WTC11 (cell line): ENCODE results near the gene INHBC. TPM values are rescaled to one million over a fixed set of nuclear protein-coding genes. Genes with fewer than 3 reads are reported as not detected.
A peak's percentile ranks its signal among the peaks of the same experiment; 100 is the strongest.

Source experiments
- ATAC-seq: fragments of 200-7000 bp; cut with Tn5 transposase; 2 replicates; pipeline ENCODE4 v1.10.0; 2021; ENCODE audit warnings: mild to moderate bottlenecking, moderate library complexity
- CTCF ChIA-PET: fragments of 300-600 bp; sonication (Branson Sonifier 250); formaldehyde crosslinking; loops from one replicate; lab custom pipeline; 2021; ENCODE audit warnings: antibody characterized with exemption; lab: Charles Lee
- POLR2A ChIA-PET: fragments of 350-600 bp; sonication (Branson Sonifier 250); formaldehyde crosslinking; loops from one replicate; lab custom pipeline; 2021; ENCODE audit warnings: antibody characterized with exemption; lab: Charles Lee
- DNase-seq: peaks from one replicate; pipeline ENCODE4 v3.0.0; 2021; ENCODE audit warnings: low spot score
- H3K27ac Mint-ChIP-seq: 2 replicates; pipeline ENCODE4 v1.8.0; 2021; ENCODE audit warnings: mixed read lengths
- H3K27me3 Mint-ChIP-seq: 2 replicates; pipeline ENCODE4 v1.8.0; 2021; ENCODE audit warnings: low read depth, mild to moderate bottlenecking, moderate library complexity, mixed read lengths
- H3K36me3 Mint-ChIP-seq: 2 replicates; pipeline ENCODE4 v1.8.0; 2021; ENCODE audit warnings: mixed read lengths
- H3K4me1 Mint-ChIP-seq: 2 replicates; pipeline ENCODE4 v1.8.0; 2022; ENCODE audit warnings: mixed read lengths
- H3K4me3 Mint-ChIP-seq: 2 replicates; pipeline ENCODE4 v1.8.0; 2021; ENCODE audit warnings: mild to moderate bottlenecking, moderate library complexity, mixed read lengths
- H3K9me3 Mint-ChIP-seq: 2 replicates; pipeline ENCODE4 v1.8.0; 2021; ENCODE audit warnings: mixed read lengths
- MYBL2 ChIP-seq: sonication (generic); formaldehyde crosslinking; IDR thresholded peaks from 2 replicates; pipeline ENCODE4 v1.8.1; 2023; ENCODE audit warnings: mild to moderate bottlenecking, moderate library complexity, missing genetic modification reagents
- PREB ChIP-seq: sonication (generic); formaldehyde crosslinking; IDR thresholded peaks from 2 replicates; pipeline ENCODE4 v1.8.1; 2022; ENCODE audit warnings: mild to moderate bottlenecking, missing genetic modification reagents, moderate library complexity, borderline replicate concordance
- RORB ChIP-seq: fragments of 250-450 bp; sonication (Bioruptor Pico); IDR thresholded peaks from 2 replicates; pipeline ENCODE4 v1.9.0; 2021; ENCODE audit warnings: mild to moderate bottlenecking
- ZNF121 ChIP-seq: sonication (generic); formaldehyde crosslinking; IDR thresholded peaks from 2 replicates; pipeline ENCODE4 v1.8.0; 2023; ENCODE audit warnings: missing genetic modification reagents
- ZNF138 ChIP-seq: sonication (generic); formaldehyde crosslinking; conservative IDR thresholded peaks from 2 replicates; pipeline ENCODE4 v1.8.1; 2022; ENCODE audit warnings: mild to moderate bottlenecking, moderate library complexity, missing genetic modification reagents
- ZNF232 ChIP-seq: sonication (generic); formaldehyde crosslinking; IDR thresholded peaks from 2 replicates; pipeline ENCODE4 v1.8.0; 2022; ENCODE audit warnings: mild to moderate bottlenecking, missing genetic modification reagents
- ZNF423 ChIP-seq: fragments of 250-450 bp; sonication (Bioruptor Pico); IDR thresholded peaks from 2 replicates; pipeline ENCODE4 v2.1.2; 2022; ENCODE audit warnings: mild to moderate bottlenecking, moderate library complexity
- total RNA-seq: library from RNA; stranded (reverse); gene quantifications from 3 replicates; pipeline ENCODE4 v1.2.3, GENCODE V29; 2021
- TF ChIP-seq, protein P1 (sequence below): sonication (generic); formaldehyde crosslinking; IDR thresholded peaks from 2 replicates; pipeline ENCODE4 v1.8.1; 2023; ENCODE audit warnings: mild to moderate bottlenecking, missing genetic modification reagents
- TF ChIP-seq, protein P2 (sequence below): sonication (generic); formaldehyde crosslinking; IDR thresholded peaks from 2 replicates; pipeline ENCODE4 v1.8.1; 2023; ENCODE audit warnings: mild to moderate bottlenecking, missing genetic modification reagents, borderline replicate concordance
- TF ChIP-seq, protein P3 (sequence below): sonication (generic); formaldehyde crosslinking; IDR thresholded peaks from 2 replicates; pipeline ENCODE4 v1.8.1; 2023; ENCODE audit warnings: mild to moderate bottlenecking, moderate library complexity, missing genetic modification reagents
- TF ChIP-seq, protein P4 (sequence below): sonication (generic); formaldehyde crosslinking; conservative IDR thresholded peaks from 2 replicates; pipeline ENCODE4 v1.8.1; 2023; ENCODE audit warnings: mild to moderate bottlenecking, low read depth, missing genetic modification reagents, moderate library complexity

INHBC gene
- total RNA-seq, 1 experiment from 2014 or later, result 0.20 TPM

DNA sequence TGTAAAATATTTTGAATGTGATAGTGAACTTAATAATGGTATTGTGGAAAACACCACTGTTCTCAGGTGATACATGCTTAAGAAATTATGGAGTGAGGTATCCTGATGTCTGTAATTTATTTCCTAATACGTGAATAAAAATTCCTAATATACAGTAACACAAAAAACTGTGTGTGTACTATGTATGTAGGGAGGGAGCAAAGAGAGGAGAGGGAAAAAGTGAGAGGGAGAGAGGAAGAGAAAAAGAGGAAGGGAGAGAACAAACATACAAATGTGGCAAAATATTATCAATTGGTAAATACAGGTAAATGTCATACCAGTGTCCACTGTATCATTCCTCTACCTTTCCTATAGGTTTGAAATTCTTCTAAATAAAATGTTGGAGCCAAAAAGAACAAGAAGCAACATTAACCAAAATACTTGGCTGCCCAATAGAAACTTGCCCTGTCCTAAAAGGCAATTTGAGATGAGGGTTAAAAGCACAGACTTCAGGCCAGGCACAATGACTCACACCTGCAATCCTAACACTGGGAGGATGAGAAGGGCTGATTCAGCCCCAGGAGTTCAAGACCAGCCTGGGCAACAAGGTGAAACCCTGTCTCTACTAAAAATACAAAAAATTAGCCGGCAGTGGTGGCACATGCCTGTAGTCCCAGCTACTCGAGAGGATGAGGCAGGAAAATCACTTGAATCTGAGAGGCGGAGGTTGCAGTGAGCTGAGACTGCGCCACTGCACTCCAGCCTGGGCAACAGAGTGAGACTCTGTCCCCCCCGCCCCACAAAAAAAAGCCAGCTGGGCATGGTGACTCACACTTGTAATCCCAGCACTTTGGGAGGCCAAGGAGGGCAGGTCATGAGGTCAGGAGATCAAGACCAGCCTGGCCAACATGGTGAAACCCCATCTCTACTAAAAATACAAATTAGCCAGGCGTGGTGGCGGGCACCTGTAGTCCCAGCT lies 18.3 kb upstream of the INHBC start:
- no peak for TF ChIP-seq ZNF423
- no peak for TF ChIP-seq RORB (CRISPR knock-in tag)
- TF ChIP-seq ZNF232 (CRISPR knock-in tag), result no peak
- TF ChIP-seq ZNF121 (CRISPR knock-in tag), result peak; percentile 30; the same call in 1 of the 2 replicates
- no peaks in the 10 kb centered on the region for H3K36me3 Mint-ChIP-seq
- H3K4me1 Mint-ChIP-seq, result peaks cover 12% of the 10 kb centered on the region
- DNase-seq (no peak), ATAC-seq (no peak)
- H3K27ac Mint-ChIP-seq, result 0 out of 2 replicates have a peak overlapping the region, but pooled peaks have one; percentile 47
- ChIA-PET POLR2A (no interaction called here), CTCF (interaction anchor here (0.6 to 3.1 kb wide), 2 partner anchors 36 to 144 kb away, joined by 4 to 13 read pairs; no protein-coding TSS in a partner anchor)
- H3K4me3 Mint-ChIP-seq, result no peak overlapping the region
- H3K27me3 Mint-ChIP-seq, result no peaks in the 10 kb centered on the region
- H3K9me3 Mint-ChIP-seq, result no peaks in the 10 kb centered on the region

GRCh38 chr12:57418255-57418654 lies 16.3 kb upstream of the INHBC start:
- H3K27me3 Mint-ChIP-seq, result no peaks in the 10 kb centered on the region
- H3K27ac Mint-ChIP-seq, result peak overlapping the region; percentile 30
- H3K9me3 Mint-ChIP-seq, result no peaks in the 10 kb centered on the region
- H3K36me3 Mint-ChIP-seq, result peaks cover 5% of the 10 kb centered on the region; the same call in 1 of the 2 replicates
- no peak for DNase-seq
- POLR2A ChIA-PET, result interaction anchor here (1.1 kb wide), 1 partner anchor 37 kb away, joined by 6 read pairs; the partner anchor contains the start of gene INHBE
- no peak for ATAC-seq
- TF ChIP-seq, protein P1, sequence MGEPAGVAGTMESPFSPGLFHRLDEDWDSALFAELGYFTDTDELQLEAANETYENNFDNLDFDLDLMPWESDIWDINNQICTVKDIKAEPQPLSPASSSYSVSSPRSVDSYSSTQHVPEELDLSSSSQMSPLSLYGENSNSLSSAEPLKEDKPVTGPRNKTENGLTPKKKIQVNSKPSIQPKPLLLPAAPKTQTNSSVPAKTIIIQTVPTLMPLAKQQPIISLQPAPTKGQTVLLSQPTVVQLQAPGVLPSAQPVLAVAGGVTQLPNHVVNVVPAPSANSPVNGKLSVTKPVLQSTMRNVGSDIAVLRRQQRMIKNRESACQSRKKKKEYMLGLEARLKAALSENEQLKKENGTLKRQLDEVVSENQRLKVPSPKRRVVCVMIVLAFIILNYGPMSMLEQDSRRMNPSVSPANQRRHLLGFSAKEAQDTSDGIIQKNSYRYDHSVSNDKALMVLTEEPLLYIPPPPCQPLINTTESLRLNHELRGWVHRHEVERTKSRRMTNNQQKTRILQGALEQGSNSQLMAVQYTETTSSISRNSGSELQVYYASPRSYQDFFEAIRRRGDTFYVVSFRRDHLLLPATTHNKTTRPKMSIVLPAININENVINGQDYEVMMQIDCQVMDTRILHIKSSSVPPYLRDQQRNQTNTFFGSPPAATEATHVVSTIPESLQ (CRISPR knock-in tag), result no peak
- TF ChIP-seq, protein P2, sequence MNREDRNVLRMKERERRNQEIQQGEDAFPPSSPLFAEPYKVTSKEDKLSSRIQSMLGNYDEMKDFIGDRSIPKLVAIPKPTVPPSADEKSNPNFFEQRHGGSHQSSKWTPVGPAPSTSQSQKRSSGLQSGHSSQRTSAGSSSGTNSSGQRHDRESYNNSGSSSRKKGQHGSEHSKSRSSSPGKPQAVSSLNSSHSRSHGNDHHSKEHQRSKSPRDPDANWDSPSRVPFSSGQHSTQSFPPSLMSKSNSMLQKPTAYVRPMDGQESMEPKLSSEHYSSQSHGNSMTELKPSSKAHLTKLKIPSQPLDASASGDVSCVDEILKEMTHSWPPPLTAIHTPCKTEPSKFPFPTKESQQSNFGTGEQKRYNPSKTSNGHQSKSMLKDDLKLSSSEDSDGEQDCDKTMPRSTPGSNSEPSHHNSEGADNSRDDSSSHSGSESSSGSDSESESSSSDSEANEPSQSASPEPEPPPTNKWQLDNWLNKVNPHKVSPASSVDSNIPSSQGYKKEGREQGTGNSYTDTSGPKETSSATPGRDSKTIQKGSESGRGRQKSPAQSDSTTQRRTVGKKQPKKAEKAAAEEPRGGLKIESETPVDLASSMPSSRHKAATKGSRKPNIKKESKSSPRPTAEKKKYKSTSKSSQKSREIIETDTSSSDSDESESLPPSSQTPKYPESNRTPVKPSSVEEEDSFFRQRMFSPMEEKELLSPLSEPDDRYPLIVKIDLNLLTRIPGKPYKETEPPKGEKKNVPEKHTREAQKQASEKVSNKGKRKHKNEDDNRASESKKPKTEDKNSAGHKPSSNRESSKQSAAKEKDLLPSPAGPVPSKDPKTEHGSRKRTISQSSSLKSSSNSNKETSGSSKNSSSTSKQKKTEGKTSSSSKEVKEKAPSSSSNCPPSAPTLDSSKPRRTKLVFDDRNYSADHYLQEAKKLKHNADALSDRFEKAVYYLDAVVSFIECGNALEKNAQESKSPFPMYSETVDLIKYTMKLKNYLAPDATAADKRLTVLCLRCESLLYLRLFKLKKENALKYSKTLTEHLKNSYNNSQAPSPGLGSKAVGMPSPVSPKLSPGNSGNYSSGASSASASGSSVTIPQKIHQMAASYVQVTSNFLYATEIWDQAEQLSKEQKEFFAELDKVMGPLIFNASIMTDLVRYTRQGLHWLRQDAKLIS (CRISPR knock-in tag), result no peak
- TF ChIP-seq MYBL2 (no peak), ZNF138 (CRISPR knock-in tag) (no peak), PREB (CRISPR knock-in tag) (no peak)
- TF ChIP-seq, protein P3, sequence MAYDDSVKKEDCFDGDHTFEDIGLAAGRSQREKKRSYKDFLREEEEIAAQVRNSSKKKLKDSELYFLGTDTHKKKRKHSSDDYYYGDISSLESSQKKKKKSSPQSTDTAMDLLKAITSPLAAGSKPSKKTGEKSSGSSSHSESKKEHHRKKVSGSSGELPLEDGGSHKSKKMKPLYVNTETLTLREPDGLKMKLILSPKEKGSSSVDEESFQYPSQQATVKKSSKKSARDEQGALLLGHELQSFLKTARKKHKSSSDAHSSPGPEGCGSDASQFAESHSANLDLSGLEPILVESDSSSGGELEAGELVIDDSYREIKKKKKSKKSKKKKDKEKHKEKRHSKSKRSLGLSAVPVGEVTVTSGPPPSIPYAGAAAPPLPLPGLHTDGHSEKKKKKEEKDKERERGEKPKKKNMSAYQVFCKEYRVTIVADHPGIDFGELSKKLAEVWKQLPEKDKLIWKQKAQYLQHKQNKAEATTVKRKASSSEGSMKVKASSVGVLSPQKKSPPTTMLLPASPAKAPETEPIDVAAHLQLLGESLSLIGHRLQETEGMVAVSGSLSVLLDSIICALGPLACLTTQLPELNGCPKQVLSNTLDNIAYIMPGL (CRISPR knock-in tag), result no peak
- TF ChIP-seq, protein P4, sequence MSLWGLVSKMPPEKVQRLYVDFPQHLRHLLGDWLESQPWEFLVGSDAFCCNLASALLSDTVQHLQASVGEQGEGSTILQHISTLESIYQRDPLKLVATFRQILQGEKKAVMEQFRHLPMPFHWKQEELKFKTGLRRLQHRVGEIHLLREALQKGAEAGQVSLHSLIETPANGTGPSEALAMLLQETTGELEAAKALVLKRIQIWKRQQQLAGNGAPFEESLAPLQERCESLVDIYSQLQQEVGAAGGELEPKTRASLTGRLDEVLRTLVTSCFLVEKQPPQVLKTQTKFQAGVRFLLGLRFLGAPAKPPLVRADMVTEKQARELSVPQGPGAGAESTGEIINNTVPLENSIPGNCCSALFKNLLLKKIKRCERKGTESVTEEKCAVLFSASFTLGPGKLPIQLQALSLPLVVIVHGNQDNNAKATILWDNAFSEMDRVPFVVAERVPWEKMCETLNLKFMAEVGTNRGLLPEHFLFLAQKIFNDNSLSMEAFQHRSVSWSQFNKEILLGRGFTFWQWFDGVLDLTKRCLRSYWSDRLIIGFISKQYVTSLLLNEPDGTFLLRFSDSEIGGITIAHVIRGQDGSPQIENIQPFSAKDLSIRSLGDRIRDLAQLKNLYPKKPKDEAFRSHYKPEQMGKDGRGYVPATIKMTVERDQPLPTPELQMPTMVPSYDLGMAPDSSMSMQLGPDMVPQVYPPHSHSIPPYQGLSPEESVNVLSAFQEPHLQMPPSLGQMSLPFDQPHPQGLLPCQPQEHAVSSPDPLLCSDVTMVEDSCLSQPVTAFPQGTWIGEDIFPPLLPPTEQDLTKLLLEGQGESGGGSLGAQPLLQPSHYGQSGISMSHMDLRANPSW (CRISPR knock-in tag), result no peak
- H3K4me1 Mint-ChIP-seq, result peaks cover 12% of the 10 kb centered on the region
- no peak overlapping the region for H3K4me3 Mint-ChIP-seq
- CTCF ChIA-PET, result interaction anchor here (0.6 to 3.1 kb wide), 3 partner anchors 34 to 725 kb away, joined by 3 to 13 read pairs (median 3); no protein-coding TSS in a partner anchor
